Activated CD4-positive, alpha-beta T cell treated with anti-CD3 and anti-CD28 coated beads for 24 hours (primary cell): ENCODE measurements around the gene KDM8.
A peak's percentile ranks its signal among the peaks of the same experiment; 100 is the strongest.

Experiments
- DNase-seq, 2 donors: peaks; one replicate each; pipeline ENCODE4 v3.0.0-alpha.2; 2020; ENCODE audit warnings: low read depth in 2 of 2

Gene KDM8

DNA sequence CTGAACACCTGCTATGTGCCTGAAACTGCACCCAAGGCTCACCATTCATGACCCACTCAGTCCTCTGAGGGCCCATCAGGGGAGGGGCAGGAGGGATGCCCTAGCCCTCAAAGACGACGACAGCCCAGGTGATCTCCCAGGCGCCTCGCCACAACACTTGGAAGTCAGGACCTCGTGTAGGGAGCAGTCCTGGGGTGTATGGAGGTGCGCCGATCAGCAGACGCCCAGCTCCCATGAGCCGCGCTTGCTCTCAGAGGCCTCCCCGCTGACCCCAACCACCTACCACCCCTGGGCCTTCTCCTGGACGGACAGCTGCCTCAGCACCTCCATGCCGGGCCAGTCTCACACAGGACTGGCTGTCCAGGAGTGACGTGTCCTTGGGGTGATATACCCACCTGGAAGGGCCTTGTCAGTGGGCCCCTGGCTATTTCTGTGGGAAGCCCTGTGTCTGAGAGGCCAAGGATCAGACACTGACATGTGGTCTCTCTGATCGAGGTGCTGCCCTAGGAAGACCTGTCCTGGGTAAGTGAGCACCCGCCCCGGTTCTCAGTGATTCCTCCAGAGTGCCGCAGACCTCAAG is 26.7 kb downstream of the KDM8 start:
- DNase-seq = no peak

DNA sequence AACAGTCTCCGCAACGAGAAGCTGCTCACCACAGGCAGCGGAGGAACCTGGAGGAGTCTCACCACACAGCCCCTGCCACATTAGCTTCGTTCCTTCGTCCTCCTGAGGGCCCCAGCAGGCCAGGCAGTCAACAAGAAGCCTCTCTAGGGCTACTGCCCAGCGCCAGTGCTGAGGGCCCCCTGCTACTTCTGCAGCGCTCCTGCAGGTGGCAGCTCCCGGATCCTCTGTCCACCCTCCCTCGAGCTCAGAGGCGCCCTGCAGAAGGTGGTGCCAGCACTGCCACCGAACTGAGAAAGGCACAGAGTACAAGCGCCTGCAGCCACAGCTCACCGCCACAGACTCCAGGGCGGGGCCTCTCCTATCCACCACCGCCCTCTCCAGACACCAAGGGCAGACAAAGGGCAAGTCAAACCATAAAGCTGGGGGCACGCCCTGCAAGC is 27.3 kb downstream of the KDM8 start:
- peak; percentile 35 to 45 for DNase-seq

DNA sequence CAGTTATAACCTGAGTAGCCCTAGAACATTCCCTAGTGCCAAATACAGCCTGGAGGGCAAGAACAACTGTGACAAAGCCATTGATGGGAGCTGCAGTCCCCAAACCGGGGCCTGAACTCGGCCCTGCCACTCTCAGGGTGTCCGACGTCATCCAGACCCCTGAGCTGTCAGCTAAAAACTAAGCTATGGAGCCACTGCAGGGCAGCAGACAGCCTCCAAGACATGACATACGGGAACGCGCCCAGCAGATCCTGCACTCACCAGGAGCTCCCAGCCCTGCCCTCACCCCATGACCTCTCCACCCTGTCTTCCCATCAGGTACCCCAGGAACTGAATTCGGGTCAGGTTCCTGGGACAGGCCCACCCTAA is 28.4 kb downstream of the KDM8 start:
- DNase-seq = no peak

DNA sequence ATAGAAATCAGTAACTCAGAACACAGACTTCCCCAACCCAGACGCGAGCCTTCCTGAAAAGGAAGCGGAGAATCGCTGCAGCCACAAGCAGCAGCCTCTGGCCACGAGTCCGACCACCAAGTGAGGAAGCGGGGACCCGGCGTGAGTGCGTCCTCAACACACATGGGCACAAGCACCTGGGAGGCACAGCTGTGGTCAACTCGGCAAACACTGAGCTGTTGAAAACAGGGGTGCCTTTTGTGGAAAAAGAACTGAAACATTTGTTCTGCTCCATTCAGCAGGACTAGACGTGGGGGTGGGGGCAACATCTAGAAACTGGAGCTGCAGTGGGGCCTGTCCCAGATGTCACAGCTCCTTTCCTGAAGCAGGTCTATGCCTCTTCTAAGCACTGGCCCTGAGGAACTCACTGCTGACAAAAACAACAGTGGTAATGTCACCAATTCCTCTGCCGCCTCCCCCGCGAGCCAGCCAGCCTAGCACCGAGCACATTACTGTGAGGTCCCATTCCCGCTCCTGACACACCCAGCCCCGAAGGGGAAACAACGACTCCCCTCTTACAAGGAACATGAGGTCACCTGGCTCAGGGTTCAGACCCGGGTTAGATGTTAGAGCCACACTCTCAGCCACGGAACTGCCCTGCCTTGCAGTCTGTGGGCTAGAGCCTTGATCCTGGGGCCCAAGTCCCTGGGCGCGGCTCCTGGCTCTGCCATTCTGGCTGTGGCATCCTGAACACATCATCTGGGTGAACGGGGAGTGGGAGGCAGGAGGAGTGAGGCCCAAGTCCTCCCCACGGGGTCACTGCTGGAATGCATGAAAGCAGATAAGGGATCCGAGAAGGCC is 29.0 kb downstream of the KDM8 start:
- peak in 1 of 2 donors; percentile 49 for DNase-seq

DNA sequence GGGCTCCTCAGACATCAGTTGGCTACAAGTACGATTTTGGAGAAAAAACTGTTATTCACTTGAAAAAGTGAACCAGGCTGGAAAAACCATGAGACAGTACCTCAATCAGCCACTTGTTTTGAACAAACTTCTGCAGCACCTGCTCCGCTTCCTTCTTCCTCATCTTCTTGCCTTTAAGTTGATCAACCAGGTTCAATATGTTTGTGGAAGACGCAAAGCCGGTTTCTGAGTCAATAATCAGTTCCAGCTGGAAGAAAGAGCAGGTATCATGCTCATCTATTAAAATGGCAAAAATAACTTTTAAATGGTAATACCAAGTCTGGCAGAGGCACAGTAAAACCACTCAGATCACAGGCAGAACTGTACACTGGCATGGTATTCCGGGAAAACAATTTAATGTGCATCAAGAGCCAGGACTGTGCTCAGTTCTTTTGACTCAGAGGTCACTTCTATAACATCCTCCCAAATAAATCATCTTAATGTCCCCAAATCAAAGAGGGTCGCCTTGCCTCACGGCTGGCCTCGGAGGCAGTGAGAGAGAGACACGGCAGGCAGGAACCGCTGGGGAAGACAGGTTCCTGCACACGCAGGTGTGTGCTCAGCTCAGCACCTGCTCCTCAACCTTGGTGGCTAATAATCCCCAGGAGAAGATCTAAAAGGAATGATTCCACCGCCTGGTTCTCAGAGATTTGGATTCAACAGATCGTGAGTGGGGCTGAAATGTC is 29.7 kb downstream of the KDM8 start:
- no peak for DNase-seq

DNA sequence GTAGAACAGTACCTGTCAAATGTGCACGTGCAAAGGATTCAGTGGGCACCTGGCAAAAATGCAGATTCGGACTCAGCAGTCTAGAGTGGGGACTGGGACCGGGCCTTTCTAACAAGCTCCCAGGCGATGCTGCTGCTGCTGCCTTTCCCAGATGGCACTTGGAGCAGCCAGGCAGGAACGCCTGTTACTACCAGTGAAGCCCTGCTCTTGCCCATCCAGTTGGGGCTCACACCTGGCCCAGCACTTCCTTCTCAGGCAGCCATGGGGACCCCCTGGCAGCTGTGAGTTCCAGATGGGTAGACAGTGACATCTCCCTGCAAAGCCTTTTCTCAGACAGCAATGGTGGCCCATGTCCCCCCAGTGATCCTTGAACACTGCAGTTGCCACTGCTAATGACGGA is 30.4 kb downstream of the KDM8 start:
- no peak for DNase-seq

DNA sequence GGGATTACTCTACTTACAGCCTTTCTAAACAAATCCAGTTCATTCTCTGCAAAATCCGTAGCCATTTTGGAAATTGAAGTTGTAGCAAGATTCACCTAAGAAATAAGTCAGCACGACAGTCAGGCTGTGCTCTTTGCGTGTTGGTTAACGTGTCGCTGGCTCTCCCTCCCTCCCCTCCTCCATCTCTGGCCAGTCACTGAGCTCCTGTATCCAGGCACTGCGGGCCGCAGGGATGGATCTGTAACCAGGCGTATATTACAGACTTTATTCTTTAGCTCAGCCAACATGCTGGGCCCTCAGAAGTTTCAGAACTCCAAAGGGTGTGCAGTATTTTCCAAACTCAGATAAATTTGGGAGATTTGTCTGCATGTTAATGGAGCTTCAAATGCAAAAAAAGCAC is 30.8 kb downstream of the KDM8 start:
- DNase-seq = no peak

DNA sequence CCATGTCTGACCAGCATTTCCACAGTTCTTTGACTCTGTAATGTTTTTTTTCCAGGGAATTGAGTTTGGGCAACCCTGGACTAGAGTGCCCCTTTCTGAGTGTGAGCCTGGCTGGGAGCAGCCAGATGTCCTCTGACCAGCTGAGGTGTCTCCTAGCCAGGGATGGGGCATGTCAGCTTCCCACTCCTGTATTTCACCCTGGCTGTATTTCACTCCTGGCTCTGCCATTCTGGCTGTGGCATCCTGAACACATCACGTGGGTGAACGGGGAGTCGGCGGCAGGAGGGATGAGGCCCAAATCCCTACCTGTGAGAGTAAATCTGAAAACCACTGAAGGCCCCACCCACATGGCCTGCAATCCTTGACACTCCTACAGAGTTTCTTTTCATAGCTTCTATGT is 31.3 kb downstream of the KDM8 start:
- no peak for DNase-seq

DNA sequence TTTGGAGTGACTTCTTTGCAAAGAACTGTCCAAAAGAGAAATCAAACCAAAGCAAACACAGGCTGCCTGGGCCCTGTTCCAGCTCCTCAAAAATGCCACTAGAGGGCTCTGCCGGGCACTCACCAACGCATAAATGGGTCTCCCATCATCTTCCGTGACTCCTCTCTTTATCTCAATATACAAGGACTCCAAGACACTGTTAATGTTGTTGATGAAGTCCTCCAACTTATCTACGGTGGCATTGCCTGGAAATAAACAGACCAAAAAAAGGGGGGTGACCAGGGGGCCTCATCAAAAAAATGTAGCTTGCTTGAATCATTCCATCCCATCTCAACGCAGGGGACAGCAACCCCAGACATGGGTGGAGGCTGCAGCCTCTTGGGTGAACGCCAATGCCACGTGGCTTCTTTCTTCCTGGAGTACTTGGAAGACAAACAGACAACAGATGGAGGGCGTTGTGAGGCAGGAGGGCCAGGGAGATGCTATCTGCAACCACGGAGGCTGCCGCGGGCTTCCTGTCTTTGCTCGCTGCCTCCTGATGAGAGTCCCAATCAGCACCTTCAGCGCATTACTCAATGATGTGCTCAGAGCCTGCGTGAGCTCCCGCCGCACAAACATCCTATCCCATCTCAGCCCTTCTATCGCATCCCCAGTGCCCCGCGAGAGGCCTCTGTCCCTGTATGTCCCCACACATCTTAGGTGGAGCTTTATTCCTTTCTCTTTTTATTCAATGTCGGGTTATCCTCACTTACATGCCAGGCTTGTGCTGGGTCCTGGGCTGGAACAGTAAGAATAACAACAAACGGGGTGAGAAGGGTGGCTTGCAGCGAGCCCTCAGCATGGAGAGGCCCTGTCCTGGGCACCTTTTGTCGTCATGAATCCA is 32.0 kb downstream of the KDM8 start:
- DNase-seq = peak; percentile 54 to 69

DNA sequence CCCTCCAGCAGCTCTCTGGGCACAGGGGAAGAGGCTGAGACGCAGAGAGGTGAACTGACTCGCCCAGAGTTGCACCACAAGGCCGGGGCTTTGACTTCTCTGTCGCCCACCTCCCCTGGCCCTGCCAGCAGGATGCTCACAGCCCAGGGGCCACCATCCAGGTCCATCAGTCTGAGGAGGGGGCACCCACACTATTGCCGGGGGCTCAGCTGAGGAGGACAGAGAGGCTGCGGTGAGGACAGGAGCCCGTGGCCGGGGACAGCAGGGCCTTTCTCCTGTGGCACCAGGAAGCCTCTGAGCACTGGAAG is 32.6 kb downstream of the KDM8 start:
- DNase-seq = no peak

DNA sequence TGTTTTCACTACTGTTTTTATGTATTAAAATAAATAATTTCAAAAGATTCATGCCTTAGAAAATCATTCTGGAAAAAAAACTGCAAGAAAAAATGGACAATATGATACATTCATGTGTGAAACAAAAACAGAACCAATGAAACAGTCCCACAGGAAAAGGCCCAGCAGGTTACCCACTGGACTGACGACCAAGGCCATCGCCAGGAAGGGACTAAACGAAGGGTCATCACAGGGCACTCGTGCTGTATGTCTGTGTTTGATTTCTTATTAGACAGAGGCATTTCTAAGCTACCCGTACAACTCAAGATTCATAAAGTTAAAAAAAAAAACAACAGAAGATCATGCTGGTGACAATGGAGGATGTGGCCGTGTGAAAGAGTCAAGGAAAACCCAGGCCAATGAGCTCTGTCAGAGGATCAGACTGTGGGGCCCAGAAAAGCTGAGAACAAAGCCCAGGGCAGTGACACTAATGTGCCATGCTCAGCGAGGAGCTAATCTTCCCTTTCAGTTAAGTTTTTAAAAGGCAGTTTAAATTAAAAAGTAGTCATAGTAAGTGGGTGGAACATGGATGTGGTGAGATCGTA is 33.4 kb downstream of the KDM8 start:
- DNase-seq = no peak

DNA sequence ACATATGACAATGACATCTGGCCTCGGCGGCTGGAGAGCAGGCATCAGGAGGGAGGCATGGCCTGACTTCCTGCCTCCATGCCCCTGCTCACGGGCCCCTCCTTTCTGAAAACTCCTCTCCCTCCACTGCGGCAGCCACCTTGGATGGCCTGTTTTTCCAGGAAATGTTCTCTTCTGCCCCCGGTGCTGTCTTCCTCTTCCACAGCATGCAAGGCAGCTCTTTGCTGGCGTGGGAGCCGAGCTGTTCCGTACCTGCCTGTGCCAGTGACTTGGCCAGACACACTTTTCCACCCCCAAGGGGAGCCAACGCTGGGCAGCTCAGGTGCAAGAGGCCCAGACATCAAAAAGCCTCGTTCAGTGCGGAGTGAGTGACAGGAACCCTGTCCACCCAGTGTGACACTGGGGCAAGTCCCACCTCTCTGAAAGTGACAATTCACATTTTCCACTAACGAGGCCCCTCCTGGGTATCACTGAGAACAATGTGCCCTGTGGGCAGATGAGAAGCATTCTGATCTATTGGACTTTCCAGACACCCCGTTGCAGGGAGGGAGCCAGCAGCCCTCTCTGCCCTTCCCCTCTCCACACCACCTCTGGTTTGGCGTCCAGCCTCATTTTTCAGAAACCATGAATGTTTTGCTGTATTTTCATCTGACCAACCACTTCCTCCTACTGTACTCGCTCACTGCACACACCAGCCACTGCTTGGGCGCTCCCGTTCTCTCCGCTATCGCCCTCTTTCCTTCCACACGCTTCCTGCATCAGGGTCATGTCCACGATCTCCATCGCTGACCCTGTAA is 34.1 kb downstream of the KDM8 start:
- peak; percentile 66 for DNase-seq

DNA sequence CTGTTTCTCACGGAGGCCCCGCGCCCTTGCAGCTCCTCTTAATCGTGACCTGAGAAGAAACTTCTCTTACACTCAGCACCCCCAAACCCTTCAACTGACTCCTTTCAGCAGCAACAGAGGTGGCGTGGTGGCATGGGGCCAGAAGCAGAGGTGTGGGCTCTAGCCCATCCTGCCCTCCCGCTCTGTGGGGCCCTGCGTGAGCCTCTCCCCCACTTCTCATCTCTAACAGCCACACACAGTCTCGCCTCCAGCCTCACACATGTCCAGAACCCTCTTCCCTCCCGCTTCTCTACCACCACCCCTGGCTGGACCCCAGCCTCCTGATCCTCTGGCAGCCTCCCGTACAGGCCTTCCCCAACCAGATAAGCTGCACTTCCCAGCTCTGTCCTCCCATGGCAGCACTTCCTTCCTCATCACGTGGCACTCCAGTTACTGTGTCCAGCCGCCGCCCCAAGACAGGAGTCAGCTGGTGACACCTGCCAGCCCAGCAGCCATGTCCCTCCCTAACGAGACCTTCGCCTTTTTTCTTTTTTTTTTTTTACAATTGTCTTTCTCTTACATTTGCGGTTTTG is 34.8 kb downstream of the KDM8 start:
- DNase-seq = no peak

DNA sequence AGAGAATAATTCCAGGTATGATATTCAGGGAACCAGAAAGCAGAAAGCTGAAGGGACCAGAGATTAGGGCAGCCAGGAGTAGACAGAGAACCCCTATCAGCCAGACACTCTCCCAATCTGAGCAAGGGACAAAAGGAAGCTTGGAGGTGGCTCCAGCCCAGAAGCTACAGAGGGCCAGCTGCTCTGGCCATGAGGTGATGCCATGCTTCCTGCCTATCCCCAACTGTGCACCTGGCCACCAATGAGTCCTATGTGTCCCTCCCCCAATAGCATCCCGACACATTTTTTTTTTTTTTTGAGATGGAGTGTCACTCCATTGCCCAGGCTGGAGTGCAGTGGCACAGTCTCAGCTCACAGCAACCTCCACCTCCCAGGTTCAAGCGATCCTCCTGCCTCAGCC is 35.3 kb downstream of the KDM8 start:
- no peak for DNase-seq

DNA sequence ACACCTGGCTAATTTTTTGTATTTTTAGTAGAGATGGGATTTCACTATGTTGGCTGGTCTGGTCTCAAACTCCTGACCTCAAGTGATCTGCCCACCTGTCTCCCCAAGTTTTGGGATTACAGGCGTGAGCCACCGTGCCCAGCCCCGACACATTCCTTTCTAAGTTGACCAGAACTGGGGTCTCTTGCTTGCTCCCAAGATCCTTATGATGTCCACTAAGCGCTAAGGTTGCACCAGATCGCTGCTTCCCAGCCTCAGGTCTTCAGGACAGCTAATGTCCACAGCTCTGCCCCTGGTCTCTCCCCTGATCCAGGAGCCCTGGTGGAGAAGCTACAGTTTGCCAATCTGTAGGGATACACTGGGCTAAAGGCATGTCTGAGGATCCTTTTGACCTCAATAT is 35.7 kb downstream of the KDM8 start:
- DNase-seq = no peak

DNA sequence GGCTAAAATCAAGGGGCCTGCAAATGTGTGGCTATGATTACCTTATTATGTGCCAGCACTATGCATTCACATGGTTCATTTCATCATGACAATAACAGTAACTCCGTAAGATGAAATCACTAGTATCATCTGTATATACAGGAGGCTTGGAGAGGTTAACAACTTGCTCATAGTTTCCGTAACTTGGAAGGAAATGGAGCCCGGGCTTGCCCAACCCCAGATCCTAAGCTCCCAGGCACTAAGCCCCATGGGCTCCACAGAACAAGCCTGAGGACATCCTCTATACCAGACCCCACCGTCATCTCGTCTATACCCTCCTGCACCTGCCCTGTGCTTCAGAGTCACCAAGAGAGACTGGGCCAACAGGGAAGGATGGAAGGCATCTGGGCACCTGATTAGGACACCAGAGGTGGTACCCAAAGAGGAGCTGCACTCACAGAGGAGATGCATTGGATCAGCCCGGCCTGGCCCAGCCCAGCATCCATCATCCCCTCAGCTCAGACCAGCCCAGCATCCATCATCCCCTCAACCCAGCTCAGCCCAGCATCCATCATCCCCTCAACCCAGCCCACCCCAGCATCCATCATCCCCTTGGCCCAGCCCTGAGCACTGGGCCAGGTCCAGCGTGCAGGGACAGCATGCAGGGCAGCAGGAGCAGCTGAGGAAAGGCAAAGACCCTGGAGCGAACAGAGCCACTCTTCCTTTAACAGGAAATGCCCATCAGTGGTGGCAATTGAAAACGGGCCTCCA is 36.8 kb downstream of the KDM8 start:
- DNase-seq = no peak

DNA sequence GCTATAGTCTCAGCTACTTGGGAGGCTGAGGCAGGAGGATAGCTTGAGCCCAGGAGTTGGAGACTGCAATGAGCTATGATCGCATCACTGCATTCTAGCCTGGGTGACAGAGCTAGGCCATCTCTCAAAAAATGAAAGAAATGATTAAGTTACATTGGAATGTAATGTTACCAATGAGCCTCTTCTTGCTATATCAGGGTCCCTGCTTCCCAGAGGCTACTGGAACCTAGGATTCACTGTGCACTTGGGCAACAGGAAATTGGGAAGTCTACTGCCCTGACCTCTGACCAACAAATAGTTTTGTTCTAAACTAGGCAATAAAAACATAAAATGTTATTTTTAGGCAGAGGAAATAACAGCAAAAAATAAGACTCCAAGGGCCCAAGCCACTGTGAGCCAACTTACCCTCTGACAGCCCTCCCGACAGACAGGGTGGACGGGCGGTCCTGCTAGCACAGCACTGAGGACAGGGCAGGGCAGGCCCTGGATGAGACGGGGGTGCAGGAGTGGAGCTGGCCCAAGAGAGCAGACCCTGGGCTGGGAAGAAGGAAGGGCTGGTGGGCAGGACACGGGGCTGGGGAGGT is 37.7 kb downstream of the KDM8 start:
- DNase-seq = no peak

DNA sequence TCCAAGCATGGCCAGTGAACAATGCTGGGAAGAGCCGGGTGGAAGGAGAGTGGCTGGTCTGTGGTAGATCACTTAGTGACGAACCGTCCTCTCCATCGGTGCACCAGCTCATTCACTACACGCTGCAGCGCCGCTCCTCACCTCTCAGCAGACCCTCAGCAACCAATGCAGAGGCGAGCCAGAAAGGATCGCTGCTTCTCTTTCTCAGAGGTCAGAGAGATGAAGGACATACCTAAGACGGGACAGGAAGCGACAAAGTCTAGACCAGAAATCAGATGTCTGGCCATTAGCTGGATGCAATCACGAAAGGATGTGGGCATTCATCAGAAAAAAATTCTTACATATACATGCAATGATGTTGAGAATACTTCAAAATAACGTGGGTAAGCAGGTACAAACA is 38.3 kb downstream of the KDM8 start:
- DNase-seq = no peak

DNA sequence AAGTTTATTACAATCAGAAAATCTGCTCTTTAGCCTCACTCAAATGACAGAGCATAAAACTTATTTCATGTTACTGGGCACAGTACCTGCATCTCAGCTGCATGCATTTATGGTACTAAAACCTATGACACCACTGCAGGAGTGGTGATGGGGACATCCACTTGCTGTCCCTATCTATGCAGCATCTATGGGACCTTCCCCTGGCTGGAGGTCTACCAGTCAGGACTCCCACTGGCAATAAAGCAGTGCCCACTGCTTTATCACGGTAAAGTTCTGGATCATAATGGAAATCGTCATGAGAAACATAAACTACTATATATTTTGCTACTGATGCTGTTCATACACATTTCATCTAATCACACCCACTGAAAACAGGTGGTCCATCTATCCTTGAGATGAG is 39.1 kb downstream of the KDM8 start:
- DNase-seq = no peak
